Measurements from ENCODE around the gene TBC1D23. TPM values are rescaled to one million over a fixed set of nuclear protein-coding genes. Genes with fewer than 3 reads are reported as not detected.

Gene TBC1D23
- total and polyA plus RNA-seq, 2 experiments from 2014 or later = 22.4 to 34.4 TPM

- TF ChIP-seq CTCF (conservative IDR thresholded peaks at IDR 0.05; ENCODE audit: low read depth in 2 of 2) (no peak), JUNB (IDR thresholded peaks at IDR 0.05; ENCODE audit: unreplicated experiment) (no peak)
- TF ChIP-seq, protein P1, sequence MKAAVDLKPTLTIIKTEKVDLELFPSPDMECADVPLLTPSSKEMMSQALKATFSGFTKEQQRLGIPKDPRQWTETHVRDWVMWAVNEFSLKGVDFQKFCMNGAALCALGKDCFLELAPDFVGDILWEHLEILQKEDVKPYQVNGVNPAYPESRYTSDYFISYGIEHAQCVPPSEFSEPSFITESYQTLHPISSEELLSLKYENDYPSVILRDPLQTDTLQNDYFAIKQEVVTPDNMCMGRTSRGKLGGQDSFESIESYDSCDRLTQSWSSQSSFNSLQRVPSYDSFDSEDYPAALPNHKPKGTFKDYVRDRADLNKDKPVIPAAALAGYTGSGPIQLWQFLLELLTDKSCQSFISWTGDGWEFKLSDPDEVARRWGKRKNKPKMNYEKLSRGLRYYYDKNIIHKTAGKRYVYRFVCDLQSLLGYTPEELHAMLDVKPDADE (IDR thresholded peaks at IDR 0.05) = no peak
Measured at GRCh38 chr3:100330651-100331050, 69.9 kb downstream of the TBC1D23 start (continued).

DNA sequence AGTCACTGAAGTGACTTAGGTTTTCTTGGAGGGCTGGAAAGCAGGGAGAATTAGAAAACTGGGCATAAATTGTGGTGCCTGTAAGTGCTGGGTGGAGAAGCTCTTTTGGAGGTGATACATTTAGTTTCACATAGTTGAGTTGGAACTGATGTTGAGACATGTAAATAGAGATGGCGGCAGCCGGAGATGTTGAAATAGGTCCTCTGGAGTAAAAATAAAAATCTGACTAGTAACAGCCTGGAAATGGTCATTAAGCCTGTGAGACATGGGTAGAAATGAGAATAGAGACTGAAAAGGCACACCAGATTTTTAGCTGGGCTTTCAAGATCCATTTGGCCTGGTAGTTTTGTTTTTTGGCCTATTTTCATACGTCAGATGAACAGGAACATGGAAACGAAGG, 70.9 kb downstream of the TBC1D23 start:
- H4K20me1 ChIP-seq (replicated peaks; ENCODE audit: insufficient read depth) = no peaks in the 10 kb centered on the region
- no peaks in the 10 kb centered on the region for H3K79me2 ChIP-seq (replicated peaks; ENCODE audit: insufficient read depth)
- H3K4me2 ChIP-seq = no peak overlapping the region
- no peak for DNase-seq (ENCODE audit: low spot score)
- H3K36me3 ChIP-seq (ENCODE audit: insufficient read depth) = no peaks in the 10 kb centered on the region
- peaks cover 15% of the 10 kb centered on the region for H3K36me3 Mint-ChIP-seq (ENCODE audit: low read depth)
- no peak overlapping the region for H3K27ac ChIP-seq (ENCODE audit: low read depth)
- peaks cover 5% of the 10 kb centered on the region; the same call in 1 of the 2 replicates for H3K4me1 ChIP-seq (ENCODE audit: insufficient read depth)
- ATAC-seq = no peak
- H3K9me3 Mint-ChIP-seq = peaks cover 11% of the 10 kb centered on the region; the same call in 2 of the 3 replicates
- peaks cover 9% of the 10 kb centered on the region for H3K27me3 ChIP-seq (ENCODE audit: insufficient read depth)
- no peak overlapping the region for H3K4me3 Mint-ChIP-seq
- H3K27ac Mint-ChIP-seq = no peak overlapping the region
- 0 out of 2 replicates have a peak, but pooled peaks cover 2% of the 10 kb centered on the region for H3F3A ChIP-seq (replicated peaks; ENCODE audit: low read depth)
- H3K27me3 Mint-ChIP-seq (ENCODE audit: insufficient read depth, low read depth, poor library complexity) = peaks cover 4% of the 10 kb centered on the region
- peaks cover 13% of the 10 kb centered on the region for H3K4me1 Mint-ChIP-seq
- H3K9me2 ChIP-seq (ENCODE audit: insufficient read depth) = no peaks in the 10 kb centered on the region
- no peak overlapping the region for H2AFZ ChIP-seq
- H3K4me3 ChIP-seq = no peak overlapping the region
- TF ChIP-seq JUNB (IDR thresholded peaks at IDR 0.05; ENCODE audit: unreplicated experiment) = no peak
- no peak for TF ChIP-seq REST (IDR thresholded peaks at IDR 0.05; ENCODE audit: unreplicated experiment)
- TF ChIP-seq CREB1 (CRISPR knock-in tag; IDR thresholded peaks at IDR 0.05; ENCODE audit: low read depth) = no peak
- TF ChIP-seq STAT1 (IDR thresholded peaks at IDR 0.05; ENCODE audit: unreplicated experiment) = no peak
- TF ChIP-seq NANOG (IDR thresholded peaks at IDR 0.05; ENCODE audit: borderline replicate concordance) = no peak
- TF ChIP-seq ZNF462 (CRISPR knock-in tag; IDR thresholded peaks at IDR 0.05) = no peak
- no peak for TF ChIP-seq ZNF114 (CRISPR knock-in tag; IDR thresholded peaks at IDR 0.05)
- no peak for TF ChIP-seq POLR2AphosphoS5 (IDR thresholded peaks at IDR 0.05; ENCODE audit: low read depth)
- no peak for TF ChIP-seq EZH2 (IDR thresholded peaks at IDR 0.05; ENCODE audit: low read depth, unreplicated experiment)
- TF ChIP-seq, protein P1 (IDR thresholded peaks at IDR 0.05) = no peak
- TF ChIP-seq ZNF331 (CRISPR knock-in tag; IDR thresholded peaks at IDR 0.05; ENCODE audit: low read depth) = no peak

Data from GM23338 (cell line).